ENCODE measurements around the gene PGRMC2.

The PGRMC2 gene, protein sequence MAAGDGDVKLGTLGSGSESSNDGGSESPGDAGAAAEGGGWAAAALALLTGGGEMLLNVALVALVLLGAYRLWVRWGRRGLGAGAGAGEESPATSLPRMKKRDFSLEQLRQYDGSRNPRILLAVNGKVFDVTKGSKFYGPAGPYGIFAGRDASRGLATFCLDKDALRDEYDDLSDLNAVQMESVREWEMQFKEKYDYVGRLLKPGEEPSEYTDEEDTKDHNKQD

DNA sequence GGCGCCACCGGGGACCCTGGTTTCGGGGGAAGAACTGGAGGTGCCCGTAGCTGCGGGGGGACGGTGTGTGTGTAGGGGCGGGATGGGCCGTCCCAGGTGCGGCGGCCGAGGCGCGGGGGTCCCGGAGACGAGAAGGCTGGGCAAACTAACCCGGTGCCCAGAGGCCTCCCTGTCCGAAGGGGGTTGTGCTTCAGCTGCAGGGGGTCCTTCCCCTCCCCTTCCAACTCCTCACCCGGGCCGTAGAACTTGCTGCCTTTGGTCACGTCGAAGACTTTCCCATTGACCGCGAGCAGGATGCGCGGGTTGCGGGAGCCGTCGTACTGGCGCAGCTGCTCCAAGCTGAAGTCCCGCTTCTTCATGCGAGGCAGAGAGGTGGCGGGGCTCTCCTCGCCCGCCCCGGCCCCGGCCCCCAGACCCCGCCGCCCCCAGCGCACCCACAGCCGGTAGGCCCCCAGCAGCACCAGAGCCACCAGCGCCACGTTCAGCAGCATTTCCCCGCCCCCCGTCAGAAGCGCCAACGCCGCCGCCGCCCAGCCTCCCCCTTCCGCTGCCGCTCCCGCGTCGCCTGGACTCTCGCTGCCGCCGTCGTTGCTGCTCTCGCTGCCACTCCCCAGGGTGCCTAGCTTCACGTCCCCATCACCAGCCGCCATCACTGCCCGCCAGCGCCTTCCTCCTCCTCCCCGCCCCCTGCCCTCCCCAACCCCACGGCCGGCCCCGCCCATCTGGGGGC is at the start of gene PGRMC2:
PGRMC2 (minus strand) TSS at position 673 of the 730 bp plus-strand sequence; CDS start at position 650, 23 bp downstream.
- DNase-seq (ENCODE audit: low read depth), result peak; percentile 42

DNA sequence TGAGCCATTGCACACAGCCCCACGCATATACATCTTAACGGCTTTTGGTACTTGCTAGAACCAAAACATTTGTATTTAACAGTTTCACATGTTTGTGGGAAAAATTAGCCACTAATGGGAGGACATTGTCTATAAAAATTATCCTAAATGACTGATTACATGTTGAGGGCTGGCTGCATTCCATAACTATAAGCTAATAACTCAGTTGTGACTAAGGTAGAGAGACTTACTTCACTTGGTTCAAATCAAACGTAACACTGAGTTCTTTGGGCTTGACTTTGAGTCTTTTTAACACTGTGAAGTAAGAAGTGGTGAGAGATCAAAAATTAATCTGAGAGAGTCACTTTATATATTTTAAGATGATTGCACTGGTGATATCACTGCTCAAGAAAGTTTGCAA is 47.9 kb upstream of the PGRMC2 start:
- peak; percentile 32 for DNase-seq (ENCODE audit: low read depth)

DNA sequence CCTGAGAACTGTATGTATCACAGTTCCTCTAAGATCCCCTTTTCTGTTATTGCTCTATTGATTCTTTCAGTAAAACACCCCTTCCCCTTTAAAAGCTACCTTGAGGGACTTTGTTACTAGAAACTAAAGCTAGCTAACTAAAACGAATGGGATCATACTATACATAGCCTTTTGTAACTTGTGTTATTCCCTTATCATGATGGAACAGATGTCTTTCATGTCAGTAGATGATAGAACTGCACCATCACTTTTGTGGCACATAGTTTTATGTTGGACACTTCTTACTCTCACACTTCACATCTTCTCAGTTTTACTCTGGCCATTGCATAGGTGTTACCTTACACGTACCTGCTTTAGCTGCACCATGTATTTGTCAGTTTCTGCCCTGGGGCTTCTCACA is 46.6 kb upstream of the PGRMC2 start:
- DNase-seq (ENCODE audit: low read depth), result no peak

DNA sequence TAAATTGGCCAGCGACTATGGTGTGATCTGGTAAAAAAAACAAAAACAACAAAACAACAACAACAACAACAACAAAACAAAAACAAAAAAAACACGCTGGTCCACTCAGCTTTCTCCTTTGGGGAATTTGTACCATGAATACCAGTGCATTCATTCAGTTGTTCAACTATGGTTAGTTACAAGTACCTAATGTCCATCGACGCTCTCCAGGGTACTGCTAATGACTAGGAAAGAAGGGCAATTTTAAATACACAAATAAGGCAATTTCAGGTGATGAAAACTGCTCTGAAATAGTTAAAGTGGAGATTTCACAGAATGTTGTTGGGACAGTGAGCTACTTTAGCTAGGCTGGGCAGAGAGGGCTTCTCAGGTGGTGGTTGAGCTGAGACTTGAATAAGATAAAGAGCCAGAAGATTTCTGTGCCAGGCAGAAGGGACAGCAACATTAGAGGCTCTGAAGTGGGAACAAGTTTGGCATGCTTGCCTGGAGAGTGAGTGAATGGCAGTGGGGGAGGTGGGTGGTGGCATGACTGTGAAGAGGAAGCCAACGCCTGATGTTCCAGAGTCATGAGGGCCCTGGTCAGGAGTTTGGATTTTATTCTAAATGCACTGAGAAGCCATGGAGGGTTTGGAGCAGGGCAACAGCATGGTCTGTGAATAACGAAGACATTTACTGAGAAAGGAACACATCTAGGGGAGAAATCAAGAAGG is 45.9 kb upstream of the PGRMC2 start:
- no peak for DNase-seq (ENCODE audit: low read depth)

DNA sequence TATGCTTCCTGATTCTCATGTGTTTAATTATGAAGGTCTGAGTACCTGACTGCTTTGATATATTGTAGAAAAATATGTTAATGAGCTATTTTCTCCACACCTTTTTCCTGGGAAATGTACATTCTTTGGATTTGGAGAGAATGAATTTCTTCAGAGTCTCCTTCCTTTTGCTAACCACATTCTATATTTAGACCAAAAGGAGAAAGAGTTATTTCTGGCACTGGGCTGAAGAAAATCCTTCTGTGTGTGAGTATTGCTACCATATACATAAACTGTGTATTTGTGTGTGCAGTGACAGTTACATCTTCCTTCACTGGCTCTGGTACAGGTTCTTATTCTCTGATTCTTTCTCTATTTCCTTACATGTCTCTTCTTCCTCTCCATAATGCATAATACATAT is 44.5 kb upstream of the PGRMC2 start:
- DNase-seq (ENCODE audit: low read depth), result no peak

DNA sequence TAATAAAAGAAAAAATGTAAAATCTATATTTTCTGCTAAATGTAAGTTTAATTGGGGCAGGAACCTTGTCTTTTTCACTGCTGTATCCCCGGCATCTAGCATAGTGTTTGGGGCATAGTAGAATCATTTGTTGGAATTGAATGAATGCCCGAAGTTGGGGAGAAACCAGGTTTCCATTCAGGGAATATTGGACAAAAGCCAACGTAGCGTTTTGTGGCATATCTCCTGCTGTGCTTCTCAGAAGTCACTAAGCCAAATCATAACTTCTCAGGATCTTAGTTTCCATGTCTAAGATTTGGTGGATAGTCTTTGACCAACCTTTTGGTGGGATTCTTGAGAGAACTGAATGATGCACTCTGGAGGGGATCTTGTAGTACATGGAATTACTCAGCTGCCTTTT is 42.0 kb upstream of the PGRMC2 start:
- DNase-seq (ENCODE audit: low read depth), result no peak

DNA sequence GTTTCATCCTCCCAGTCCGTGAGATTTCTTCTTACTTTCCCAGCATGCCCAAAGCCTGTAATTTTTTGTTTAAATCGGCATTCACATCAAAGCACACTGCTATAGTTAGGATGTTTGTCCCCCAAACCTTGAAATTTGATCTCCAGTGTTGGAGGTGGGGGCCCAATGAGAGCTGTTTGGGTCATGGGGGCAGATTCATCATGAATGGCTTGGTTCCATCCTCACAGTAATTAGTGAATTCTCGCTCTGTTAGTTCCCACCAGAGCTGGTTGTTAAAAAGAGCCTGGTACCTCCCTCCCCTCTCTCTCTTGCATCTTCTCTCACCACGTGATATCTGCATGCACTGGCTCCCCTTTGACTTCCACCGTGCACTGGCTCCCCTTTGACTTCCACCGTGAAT is 40.5 kb upstream of the PGRMC2 start:
- no peak for DNase-seq (ENCODE audit: low read depth)

DNA sequence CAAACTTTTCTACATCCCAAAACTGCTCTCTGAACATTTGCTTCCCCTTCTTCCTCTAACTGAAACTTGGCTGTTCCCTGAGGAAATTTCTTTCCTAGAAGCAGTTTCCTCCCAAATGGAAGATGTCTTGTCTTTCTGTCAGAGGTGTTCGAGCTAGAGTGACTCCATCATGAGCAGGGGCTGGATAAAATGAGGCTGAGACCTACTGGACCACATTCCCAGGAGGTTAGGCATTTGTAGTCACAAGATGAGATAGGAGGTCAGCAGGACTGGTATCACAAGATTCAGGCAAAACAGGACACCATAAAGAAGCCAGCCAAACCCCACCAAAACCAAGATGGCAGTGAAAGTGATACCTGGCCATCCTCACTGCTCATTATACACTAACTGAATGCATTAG is 35.8 kb upstream of the PGRMC2 start:
- DNase-seq (ENCODE audit: low read depth), result peak; percentile 54

DNA sequence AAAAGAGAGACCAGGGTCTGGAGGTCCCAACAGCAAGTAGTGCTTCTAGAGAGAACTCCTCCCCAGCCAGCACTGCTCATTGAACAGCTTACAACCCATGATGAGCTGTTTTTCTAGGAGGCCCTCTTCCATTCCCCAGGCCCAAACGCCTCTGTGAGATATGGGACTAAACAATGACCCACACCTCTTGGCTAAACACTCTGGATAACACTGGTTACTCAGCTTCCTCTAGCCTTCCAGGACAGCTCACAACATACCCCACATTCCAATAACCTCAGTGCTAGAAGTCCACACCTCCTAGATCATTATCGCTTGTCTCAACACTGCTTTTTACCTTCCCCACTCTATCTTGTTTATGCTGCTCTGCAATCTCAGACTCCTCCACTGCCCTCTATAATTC is 35.4 kb upstream of the PGRMC2 start:
- DNase-seq (ENCODE audit: low read depth), result peak; percentile 95

DNA sequence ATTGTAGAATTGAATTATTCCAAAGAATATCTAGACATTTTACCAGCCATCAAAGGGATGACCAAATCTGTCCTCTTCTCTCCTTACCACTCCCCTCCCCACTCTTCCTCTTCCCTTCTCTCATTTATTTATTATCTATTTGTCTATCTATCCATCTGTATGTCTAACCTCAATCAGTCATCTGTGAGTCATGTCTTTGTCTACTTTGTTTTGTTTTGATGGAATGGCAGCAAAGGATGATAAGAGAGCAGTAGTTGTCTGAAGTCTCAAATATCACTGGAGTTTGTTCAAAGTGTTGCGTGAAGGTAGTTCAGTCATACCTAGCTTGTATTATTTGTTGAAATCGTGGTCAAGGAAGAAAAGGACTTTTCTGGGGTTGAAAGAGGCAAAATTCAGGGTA is 34.7 kb upstream of the PGRMC2 start:
- peak; percentile 79 for DNase-seq (ENCODE audit: low read depth)

DNA sequence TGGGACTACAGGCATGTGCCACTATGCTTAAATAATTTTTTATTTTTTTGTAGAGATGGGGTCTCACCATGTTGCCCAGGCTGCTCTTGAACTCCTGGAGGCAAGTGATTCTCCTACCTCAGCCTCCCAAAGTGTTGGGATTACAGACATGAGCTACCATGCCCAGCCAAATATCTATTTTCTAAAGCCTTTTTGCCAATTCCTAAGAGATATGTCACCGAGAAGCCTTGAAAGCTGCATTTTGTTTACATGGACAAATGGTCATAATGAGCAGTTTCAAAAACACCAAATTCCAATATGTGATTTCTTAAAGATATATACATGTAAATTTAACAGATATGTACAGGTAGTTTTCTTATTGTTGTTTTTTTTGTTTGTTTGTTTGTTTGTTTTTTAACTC is 33.0 kb upstream of the PGRMC2 start:
- peak; percentile 50 for DNase-seq (ENCODE audit: low read depth)

DNA sequence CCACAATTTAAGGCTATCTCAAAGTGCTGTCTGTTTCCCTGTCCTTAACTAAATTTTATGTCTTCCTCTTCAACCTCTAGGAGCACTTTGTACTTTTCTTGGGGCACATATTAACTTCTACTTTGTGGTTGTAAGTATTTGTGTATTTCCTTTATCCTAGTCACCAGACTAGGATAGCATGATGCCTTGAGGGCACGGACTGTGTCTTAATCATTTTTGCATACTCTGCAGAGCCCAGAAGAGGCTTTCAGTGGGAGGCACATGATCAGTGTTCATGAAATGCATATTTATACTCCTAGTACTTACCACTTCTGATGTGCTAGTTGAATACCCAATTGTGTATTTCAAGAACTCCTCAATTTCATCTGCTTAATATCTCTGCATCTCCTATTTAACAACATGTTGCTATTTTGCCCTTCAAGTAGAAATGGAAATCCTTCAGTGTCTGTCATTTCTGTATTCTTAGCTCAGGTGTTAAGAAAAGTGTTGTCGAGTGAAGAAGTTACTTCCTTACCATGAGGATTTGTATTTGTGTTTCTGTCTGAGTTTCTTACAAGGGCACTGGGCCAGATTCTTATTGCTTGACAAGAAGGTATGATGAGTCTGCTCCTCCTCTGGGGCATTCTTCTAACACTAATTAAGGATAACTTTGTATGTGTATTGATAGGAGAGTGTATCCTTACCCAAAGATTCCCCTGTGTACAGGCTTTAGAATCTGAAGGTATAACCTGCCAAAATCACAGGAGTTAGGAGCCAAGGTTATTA is 28.3 kb upstream of the PGRMC2 start:
- DNase-seq (ENCODE audit: low read depth), result peak; percentile 70

DNA sequence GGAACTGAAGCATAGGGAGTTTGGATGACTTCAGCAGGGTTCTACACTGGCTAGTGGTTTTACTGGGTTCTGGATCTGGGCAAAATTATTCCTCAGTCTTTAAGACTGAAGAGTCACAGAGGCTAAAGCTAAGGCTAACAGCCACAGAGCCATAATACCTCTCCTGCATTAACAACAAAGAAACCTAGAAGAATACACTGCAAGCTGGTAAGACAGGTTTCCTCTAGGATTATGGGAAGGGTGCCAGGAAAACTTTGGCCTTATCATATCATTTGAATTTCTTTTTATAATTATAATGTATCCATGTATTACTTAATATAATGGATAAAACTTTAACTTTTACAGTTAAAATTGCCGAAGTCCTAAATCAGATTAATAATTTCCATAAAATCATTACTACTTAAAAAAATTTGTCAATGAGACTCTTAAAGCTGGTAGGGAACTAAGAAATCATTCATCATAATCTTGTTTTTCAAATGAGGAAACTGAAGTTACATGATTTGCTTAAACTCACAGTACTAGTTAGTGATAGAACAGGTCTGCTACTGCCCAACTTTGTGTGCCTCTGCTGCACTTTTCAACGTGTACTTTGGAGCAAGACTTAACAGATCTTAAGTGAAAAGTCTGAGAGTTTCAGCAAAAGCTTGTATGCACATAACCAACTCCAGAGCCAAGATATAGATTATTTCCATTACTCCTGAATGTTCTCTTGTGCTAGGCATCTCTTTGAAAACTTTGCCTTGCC is 24.2 kb upstream of the PGRMC2 start:
- DNase-seq (ENCODE audit: low read depth), result no peak

DNA sequence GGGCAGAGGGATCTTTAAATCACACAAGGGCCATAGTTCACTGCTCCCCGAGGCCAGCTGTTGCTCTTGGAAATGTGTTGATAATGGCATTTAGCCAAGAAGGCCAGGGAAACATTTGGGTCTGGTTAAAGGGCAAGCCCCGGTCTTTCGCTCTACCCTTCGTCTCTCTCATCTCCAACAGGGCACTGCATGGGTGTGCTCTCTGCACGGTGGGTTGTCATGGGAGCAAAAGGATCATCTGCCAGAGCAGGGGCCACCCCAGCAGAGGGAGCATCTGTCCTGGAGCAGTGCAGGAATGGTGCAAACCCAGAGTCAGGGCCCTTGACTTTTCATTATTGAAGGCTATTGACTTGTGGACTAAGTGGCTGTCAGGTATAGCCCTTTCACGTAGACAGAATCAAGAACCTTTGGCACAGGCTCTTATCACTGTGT is 22.7 kb upstream of the PGRMC2 start:
- DNase-seq (ENCODE audit: low read depth), result peak; percentile 24

DNA sequence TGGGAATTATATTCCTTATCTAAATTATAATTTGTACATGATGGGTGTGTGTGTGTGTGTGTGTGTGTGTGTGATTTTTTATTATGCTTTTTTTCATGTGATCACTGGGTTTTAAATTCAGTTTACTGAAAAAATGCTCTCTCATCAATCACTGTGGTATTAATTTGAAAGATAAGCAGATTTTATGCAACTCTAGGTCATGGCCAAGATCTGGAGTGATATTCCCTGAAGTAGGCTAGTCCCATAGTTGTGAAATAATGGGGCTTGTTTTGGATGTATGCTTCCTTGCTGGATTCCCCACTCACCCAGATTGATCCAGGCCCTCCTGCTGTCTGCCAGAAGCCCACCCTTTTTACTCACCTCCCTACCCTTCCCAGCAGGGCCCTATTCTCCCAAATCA is 22.0 kb upstream of the PGRMC2 start:
- DNase-seq (ENCODE audit: low read depth), result no peak

DNA sequence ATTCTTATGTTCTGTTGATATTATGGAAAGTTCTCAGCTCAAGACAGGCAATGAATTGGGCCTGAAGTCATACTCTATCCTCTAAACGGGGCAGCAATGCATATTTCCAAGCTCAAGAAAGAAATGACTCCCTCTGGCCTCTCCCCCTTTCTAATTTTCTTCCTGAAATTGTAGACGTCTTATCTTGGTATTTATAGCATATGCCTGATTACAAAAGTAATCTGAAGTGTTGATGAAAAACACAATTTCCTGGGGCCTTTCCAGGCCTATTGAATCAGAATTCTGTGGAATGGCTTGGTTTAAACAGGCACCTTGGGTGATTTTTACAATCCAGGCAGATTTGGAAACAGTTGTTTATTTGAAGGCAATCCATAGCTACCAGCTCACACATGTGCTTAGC is 21.4 kb upstream of the PGRMC2 start:
- no peak for DNase-seq (ENCODE audit: low read depth)

DNA sequence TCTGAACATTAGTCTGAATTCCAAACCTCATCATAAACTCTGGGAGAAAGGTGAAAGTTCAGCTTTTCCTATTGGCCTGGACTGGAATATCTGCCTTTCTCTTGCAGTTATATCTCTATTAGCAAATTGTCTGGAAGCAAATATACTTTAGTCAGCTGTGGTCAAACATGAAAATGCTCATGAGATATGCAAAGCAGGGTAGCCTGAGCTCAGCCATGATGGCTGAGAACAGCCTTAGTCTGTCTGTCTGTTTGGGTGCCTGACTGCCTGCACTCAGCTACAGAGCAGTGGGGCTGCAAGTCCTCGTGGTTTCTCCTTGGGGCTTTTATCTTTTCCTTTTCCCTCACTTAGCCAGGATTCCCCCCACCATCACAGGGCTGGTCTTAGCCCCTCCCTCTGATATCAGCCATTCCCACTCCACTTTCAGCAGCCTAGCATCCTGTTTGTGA is 19.5 kb upstream of the PGRMC2 start:
- no peak for DNase-seq (ENCODE audit: low read depth)

DNA sequence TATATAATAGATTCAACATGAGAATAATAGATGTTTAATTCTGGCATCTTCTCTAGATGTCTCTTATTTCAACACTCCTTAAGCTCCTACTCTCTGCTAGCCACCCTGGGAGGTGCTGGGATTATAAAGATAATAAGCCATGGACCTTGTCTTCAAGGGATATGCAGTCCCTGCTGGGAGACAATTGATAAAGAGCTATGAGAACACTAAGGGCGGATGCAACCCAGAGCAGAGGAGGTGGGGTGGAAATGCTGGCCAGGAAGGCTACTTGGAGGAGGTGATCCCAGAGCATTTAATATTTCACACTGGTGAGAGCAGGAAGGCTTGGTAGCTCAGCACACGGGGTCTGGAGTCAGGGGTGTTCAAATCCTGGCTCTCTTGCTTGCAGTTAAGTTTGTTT is 18.3 kb upstream of the PGRMC2 start:
- DNase-seq (ENCODE audit: low read depth), result no peak

DNA sequence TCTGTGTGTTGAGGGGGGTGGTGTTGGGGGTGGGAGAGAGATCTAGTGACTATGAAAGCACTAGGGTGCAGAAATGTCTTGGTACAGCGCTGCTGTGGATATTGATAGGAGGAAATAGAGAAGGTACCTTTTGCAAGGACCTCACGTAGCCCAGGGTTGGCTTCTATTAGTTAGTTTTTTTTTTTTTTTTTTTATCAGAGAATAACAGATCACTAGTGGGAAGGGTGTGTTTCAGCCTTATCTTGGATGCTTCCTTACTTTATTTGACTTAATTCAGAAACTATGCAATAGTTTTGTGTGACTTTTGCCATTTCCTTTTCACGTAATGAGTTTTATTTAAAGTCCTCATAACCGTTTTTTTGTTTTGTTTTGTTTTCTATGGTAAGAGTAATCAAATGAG is 16.4 kb upstream of the PGRMC2 start:
- DNase-seq (ENCODE audit: low read depth), result no peak

DNA sequence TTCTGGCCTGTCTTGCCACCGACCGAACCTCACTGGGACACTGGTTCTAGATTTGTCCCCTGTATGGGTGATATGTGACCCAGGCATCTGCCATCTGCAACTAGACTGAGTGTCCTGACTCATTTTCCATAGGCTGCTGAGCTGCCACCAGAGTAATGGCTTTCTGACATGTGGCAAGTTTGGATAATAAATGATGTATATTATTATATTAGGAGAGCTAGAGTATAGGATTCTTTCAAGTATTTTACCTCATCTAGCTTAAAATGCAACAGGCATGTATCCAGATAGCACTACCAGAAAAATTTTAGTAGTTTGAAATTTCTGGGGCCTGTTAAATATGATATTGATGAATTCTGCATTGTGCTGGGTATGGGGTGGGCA is 15.8 kb upstream of the PGRMC2 start:
- no peak for DNase-seq (ENCODE audit: low read depth)

DNA sequence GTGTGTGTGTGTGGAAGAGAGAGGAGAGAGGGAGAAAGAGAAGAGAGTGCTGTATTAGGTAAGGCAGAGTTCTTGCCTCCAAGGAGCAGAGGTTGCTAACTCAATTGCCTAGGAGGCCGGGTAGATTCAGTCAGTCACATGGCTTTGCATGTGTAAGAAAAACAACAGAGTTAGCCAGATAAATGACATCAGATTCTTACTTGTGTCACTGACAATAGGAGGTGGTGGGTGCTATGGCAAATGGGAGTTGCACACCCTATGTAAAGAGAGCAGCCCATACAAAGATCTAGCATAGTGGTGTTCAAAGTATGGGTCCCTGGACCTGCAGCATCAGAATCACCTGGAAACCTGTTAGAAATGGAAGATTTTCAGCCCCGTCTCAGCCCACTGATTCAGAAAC is 14.4 kb upstream of the PGRMC2 start:
- DNase-seq (ENCODE audit: low read depth), result no peak

DNA sequence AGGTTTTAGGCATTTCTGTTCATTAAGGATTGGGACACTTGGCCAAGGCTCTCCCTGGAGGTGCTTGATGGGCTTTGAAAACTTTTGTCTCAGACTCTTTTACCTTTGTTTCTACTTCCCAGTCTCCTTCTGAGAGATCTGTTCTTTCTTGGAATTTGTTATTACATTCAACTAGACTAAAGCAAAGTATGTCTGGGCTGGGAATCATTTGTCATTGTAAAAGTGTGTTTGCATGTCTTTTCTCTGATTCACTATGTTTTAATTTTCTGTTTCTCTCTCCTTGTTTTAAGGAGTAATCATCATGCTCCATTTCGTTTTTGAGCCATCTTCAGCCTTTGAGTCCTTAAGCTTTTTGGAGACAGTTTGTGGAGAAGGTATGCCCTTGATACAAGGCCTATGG is 12.2 kb upstream of the PGRMC2 start:
- no peak for DNase-seq (ENCODE audit: low read depth)
